HAP-1 (cell line): ENCODE data around the gene SAMD14.

ENCODE experiments used
- DNase-seq, 2 experiments: peaks; one replicate each; pipeline ENCODE4 v3.0.0-alpha.2; 2016 to 2020; ENCODE audit warnings: low spot score in 2 of 2
- H3K27me3 ChIP-seq: fragments of 250-450 bp; sonication (Bioruptor Pico); 2 replicates; pipeline ENCODE4 v1.5.1; 2020; ENCODE audit warnings: low read depth, mild to moderate bottlenecking, moderate library complexity
- H3K36me3 ChIP-seq: fragments of 250-450 bp; sonication (Bioruptor Pico); replicated peaks from 2 replicates; pipeline ENCODE4 v1.5.1; 2020; ENCODE audit warnings: mild to moderate bottlenecking
- H3K4me1 ChIP-seq: fragments of 250-450 bp; sonication (Bioruptor Pico); 2 replicates; pipeline ENCODE4 v1.5.1; 2020; ENCODE audit warnings: mild to moderate bottlenecking
- H3K4me3 ChIP-seq: fragments of 250-450 bp; sonication (Bioruptor Pico); 2 replicates; pipeline ENCODE4 v1.5.1; 2020; ENCODE audit warnings: mild to moderate bottlenecking, moderate library complexity
- H3K9me3 ChIP-seq: fragments of 250-450 bp; sonication (Bioruptor Pico); 2 replicates; pipeline ENCODE4 v1.5.1; 2020; ENCODE audit warnings: mild to moderate bottlenecking, moderate library complexity
- in situ Hi-C: fragments of 300-500 bp; cut with MboI; formaldehyde crosslinking; loops from 3 replicates; pipeline ENCODE4 v1.14.3; 2020; ENCODE audit warnings: low sequenced_read_pairs, inconsistent platforms, mixed read lengths

SAMD14 gene

GRCh38 chr17:50101346-50102163 lies 28.4 kb downstream of the SAMD14 start:
- Histone ChIP-seq H3K9me3 (no peaks in the 10 kb centered on the region), H3K4me1 (no peaks in the 10 kb centered on the region), H3K4me3 (no peak overlapping the region), H3K36me3 (no peaks in the 10 kb centered on the region), H3K27me3 (no peaks in the 10 kb centered on the region)
- in situ Hi-C loops, result no loop called here
- no peak for DNase-seq

DNA sequence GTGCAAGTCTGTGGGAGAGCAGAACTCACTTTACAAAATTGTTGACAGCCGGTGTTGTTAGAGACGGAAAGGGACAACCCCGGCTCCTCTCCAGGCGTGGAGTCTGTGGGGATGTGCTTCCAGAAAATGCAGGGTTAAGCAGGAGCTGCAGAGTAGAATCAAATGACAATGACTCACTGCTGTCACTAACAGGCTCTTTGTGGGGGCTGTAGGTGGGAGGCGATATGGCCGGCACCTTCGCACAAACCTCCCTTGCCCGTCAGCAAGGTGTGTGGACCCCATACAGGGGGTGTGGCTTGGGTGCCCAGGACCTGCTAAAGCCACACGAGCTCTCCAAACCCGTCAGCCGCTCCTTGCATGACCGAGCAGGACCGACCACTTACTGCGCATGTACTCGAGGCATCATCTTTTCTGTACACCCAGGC lies 29.0 kb downstream of the SAMD14 start:
- Histone ChIP-seq H3K4me3 (no peak overlapping the region), H3K4me1 (peaks cover 1% of the 10 kb centered on the region), H3K36me3 (no peaks in the 10 kb centered on the region), H3K9me3 (no peaks in the 10 kb centered on the region), H3K27me3 (no peaks in the 10 kb centered on the region)
- no peak for DNase-seq
- in situ Hi-C loops, result no loop called here

GRCh38 chr17:50100480-50100883 lies 29.5 kb downstream of the SAMD14 start:
- in situ Hi-C loops, result no loop called here

DNA sequence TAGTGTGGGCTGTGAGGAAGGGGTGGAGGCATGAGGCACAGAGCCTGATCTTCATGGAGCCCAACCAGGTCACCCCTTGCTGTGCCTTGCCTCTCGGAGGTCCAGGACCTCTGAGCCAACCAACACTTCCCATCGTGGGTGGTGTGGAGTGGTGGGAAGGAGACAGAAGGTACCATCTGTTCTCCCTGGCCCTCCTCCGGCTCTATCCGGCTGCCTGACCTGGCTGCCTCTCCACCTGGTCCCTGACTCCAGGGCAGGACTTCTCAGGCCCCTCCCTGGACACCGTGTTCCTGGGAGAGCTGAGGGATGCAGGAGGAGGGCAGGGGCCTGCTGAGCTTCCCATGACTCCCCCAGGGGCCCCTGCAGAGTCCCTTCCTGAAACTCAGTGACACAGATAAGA lies 31.0 kb downstream of the SAMD14 start:
- Histone ChIP-seq H3K9me3 (no peaks in the 10 kb centered on the region), H3K4me3 (no peak overlapping the region), H3K27me3 (no peaks in the 10 kb centered on the region), H3K4me1 (peaks cover 14% of the 10 kb centered on the region), H3K36me3 (no peaks in the 10 kb centered on the region)
- DNase-seq, result no peak
- in situ Hi-C loops, result no loop called here

More at GRCh38 chr17:50100480-50100883, 29.5 kb downstream of the SAMD14 start:
- no peak for DNase-seq
- H3K9me3 ChIP-seq, result no peaks in the 10 kb centered on the region
- H3K27me3 ChIP-seq, result no peaks in the 10 kb centered on the region
- H3K4me1 ChIP-seq, result peaks cover 6% of the 10 kb centered on the region
- no peaks in the 10 kb centered on the region for H3K36me3 ChIP-seq
- no peak overlapping the region for H3K4me3 ChIP-seq

DNA sequence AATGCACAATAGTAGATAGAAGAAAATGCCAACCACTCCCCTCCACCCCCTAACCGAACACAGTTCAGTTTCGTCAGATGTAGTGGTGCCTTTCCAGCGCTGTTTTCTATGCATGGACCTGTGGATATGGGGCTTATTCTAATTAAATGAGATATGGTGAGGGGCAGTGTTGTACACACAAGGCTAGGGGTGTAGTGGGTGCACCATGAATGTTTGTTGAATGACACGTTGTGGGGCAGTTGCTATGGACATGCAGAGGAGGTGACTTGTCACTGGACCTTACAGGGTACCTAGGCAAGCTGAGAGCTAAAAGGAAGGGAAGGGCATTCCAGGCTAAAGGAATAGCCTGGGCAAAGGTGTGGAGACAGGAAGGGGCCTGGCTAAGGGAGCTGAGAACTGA lies 31.4 kb downstream of the SAMD14 start:
- DNase-seq, result no peak
- Histone ChIP-seq H3K4me1 (peaks cover 15% of the 10 kb centered on the region), H3K4me3 (no peak overlapping the region), H3K27me3 (no peaks in the 10 kb centered on the region), H3K9me3 (no peaks in the 10 kb centered on the region), H3K36me3 (no peaks in the 10 kb centered on the region)
- in situ Hi-C loops, result no loop called here

GRCh38 chr17:50097926-50098325 lies 32.0 kb downstream of the SAMD14 start:
- H3K27me3 ChIP-seq, result no peaks in the 10 kb centered on the region
- H3K9me3 ChIP-seq, result no peaks in the 10 kb centered on the region
- no peak overlapping the region for H3K4me3 ChIP-seq
- in situ Hi-C loops, result no loop called here
- DNase-seq, result no peak
- no peaks in the 10 kb centered on the region for H3K36me3 ChIP-seq
- peaks cover 15% of the 10 kb centered on the region for H3K4me1 ChIP-seq

GRCh38 chr17:50097455-50097854 lies 32.5 kb downstream of the SAMD14 start:
- H3K4me3 ChIP-seq, result no peak overlapping the region
- H3K36me3 ChIP-seq, result no peaks in the 10 kb centered on the region
- in situ Hi-C loops, result no loop called here
- no peaks in the 10 kb centered on the region for H3K27me3 ChIP-seq
- H3K9me3 ChIP-seq, result no peaks in the 10 kb centered on the region
- peaks cover 15% of the 10 kb centered on the region for H3K4me1 ChIP-seq
- DNase-seq, result no peak

DNA sequence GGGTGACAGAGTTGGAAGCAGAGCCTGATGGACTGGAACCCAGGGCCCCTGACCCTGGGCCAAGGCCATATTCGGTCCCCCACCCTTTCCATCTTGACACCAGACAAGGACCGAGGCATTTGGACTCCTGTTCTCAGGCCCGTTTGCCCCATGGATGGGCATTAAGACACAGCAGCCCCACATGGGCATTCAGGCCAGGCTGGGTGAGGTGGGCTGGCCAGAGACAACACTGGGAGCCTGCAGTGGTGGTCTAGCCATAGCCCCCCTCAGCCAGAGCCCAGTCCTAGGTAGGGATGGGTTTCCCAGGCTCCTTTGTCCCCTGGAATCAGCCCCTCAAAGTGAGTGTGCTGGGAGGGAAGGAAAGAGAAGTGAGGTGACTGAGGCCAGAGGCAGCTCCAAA lies 33.2 kb downstream of the SAMD14 start:
- Histone ChIP-seq H3K9me3 (no peaks in the 10 kb centered on the region), H3K27me3 (no peaks in the 10 kb centered on the region), H3K4me1 (peaks cover 15% of the 10 kb centered on the region), H3K4me3 (no peak overlapping the region), H3K36me3 (no peaks in the 10 kb centered on the region)
- no peak for DNase-seq
- in situ Hi-C loops, result no loop called here

GRCh38 chr17:50096092-50096491 lies 33.9 kb downstream of the SAMD14 start:
- Histone ChIP-seq H3K4me1 (peaks cover 15% of the 10 kb centered on the region), H3K27me3 (no peaks in the 10 kb centered on the region), H3K9me3 (no peaks in the 10 kb centered on the region), H3K36me3 (no peaks in the 10 kb centered on the region), H3K4me3 (peak overlapping the region; percentile 62)
- in situ Hi-C loops, result no loop called here
- DNase-seq, result no peak

- Histone ChIP-seq H3K36me3 (no peaks in the 10 kb centered on the region), H3K27me3 (no peaks in the 10 kb centered on the region), H3K4me1 (peaks cover 15% of the 10 kb centered on the region), H3K9me3 (no peaks in the 10 kb centered on the region), H3K4me3 (peak overlapping the region; percentile 62)
- in situ Hi-C loops, result no loop called here
- DNase-seq, result peak in 1 of 2 experiments; percentile 28
These were observed 34.3 kb downstream of the SAMD14 start for GRCh38 chr17:50095626-50096037.

- peak within 1 kb of the TSS; percentile 62 for H3K4me3 ChIP-seq
- H3K36me3 ChIP-seq, result no peaks in the 10 kb centered on the region
- DNase-seq, result peak; percentile 90 to 95
- peaks cover 15% of the 10 kb centered on the region for H3K4me1 ChIP-seq
- H3K27me3 ChIP-seq, result no peaks in the 10 kb centered on the region
- H3K9me3 ChIP-seq, result no peaks in the 10 kb centered on the region
- in situ Hi-C loops, result loop anchor here (5.0 kb wide), 1 partner anchor 197 kb away; no protein-coding TSS in a partner anchor
These were observed 35.0 kb downstream of the SAMD14 start, which contains the start of gene PDK2 for GRCh38 chr17:50094753-50095619. Gene PDK2 (plus strand): TSS chr17:50095351. CDS start chr17:50095436, 85 bp downstream.

GRCh38 chr17:50094243-50094752 lies 35.7 kb downstream of the SAMD14 start:
- no peaks in the 10 kb centered on the region for H3K36me3 ChIP-seq
- peaks cover 15% of the 10 kb centered on the region for H3K4me1 ChIP-seq
- peak; percentile 77 to 95 for DNase-seq
- no peaks in the 10 kb centered on the region for H3K9me3 ChIP-seq
- H3K4me3 ChIP-seq, result peak overlapping the region; percentile 62
- in situ Hi-C loops, result loop anchor here (5.0 kb wide), 1 partner anchor 198 kb away; no protein-coding TSS in a partner anchor
- no peaks in the 10 kb centered on the region for H3K27me3 ChIP-seq

- no peaks in the 10 kb centered on the region for H3K27me3 ChIP-seq
- no peaks in the 10 kb centered on the region for H3K36me3 ChIP-seq
- peaks cover 15% of the 10 kb centered on the region for H3K4me1 ChIP-seq
- no peaks in the 10 kb centered on the region for H3K9me3 ChIP-seq
- DNase-seq, result no peak
- in situ Hi-C loops, result loop anchor here (5.0 kb wide), 1 partner anchor 198 kb away; no protein-coding TSS in a partner anchor
- H3K4me3 ChIP-seq, result no peak overlapping the region
These were observed 36.2 kb downstream of the SAMD14 start for GRCh38 chr17:50093807-50094206.
